A673 (cell line): ENCODE results near the gene TFCP2.

Experiments used
- EZH2 ChIP-seq: fragments of 200-600 bp; sonication (generic); IDR thresholded peaks from 2 replicates; pipeline ENCODE4 v1.6.1; 2017; ENCODE audit warnings: borderline replicate concordance, low read depth, mild to moderate bottlenecking, mixed read lengths, antibody characterized with exemption, low read length; ENCODE audit not compliant: poor library complexity, severe bottlenecking
- TF ChIP-seq, protein P1 (sequence below): fragments of 300-800, 200-600 bp; sonication (generic); conservative IDR thresholded peaks from 2 replicates; pipeline ENCODE4 v1.5.1; 2017; ENCODE audit warnings: low read depth, mild to moderate bottlenecking, antibody characterized with exemption, low read length, moderate library complexity, mixed read lengths

- TF ChIP-seq EZH2: no peak
- TF ChIP-seq, protein P1, sequence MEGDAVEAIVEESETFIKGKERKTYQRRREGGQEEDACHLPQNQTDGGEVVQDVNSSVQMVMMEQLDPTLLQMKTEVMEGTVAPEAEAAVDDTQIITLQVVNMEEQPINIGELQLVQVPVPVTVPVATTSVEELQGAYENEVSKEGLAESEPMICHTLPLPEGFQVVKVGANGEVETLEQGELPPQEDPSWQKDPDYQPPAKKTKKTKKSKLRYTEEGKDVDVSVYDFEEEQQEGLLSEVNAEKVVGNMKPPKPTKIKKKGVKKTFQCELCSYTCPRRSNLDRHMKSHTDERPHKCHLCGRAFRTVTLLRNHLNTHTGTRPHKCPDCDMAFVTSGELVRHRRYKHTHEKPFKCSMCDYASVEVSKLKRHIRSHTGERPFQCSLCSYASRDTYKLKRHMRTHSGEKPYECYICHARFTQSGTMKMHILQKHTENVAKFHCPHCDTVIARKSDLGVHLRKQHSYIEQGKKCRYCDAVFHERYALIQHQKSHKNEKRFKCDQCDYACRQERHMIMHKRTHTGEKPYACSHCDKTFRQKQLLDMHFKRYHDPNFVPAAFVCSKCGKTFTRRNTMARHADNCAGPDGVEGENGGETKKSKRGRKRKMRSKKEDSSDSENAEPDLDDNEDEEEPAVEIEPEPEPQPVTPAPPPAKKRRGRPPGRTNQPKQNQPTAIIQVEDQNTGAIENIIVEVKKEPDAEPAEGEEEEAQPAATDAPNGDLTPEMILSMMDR: no peak
Measured at GRCh38 chr12:51152953-51153352, 20.0 kb downstream of the TFCP2 start.
